ENCODE results near the gene NCKAP5. TPM values are rescaled to one million over a fixed set of nuclear protein-coding genes. Genes with fewer than 3 reads are reported as not detected.

The NCKAP5 gene
- total RNA-seq, 1 donor from 2014 or later = 0.87 TPM

GRCh38 chr2:133157141-133157540 lies 411.1 kb downstream of the NCKAP5 start:
- no peaks in the 10 kb centered on the region for H3K4me1 Mint-ChIP-seq (ENCODE audit: low read depth)
- no peak for DNase-seq (ENCODE audit: low spot score)
- H3K36me3 Mint-ChIP-seq (ENCODE audit: low read depth) = no peaks in the 10 kb centered on the region
- H3K4me3 Mint-ChIP-seq (ENCODE audit: unreplicated experiment) = no peak overlapping the region
- H3K27me3 Mint-ChIP-seq (ENCODE audit: low read depth) = no peaks in the 10 kb centered on the region
- peaks cover 10% of the 10 kb centered on the region for H3K9me3 Mint-ChIP-seq (ENCODE audit: low read depth)
- no peak overlapping the region for H3K27ac Mint-ChIP-seq (ENCODE audit: unreplicated experiment)
- TF ChIP-seq CTCF (IDR thresholded peaks at IDR 0.05) = no peak

GRCh38 chr2:133152801-133153200 lies 415.5 kb downstream of the NCKAP5 start:
- Mint-ChIP-seq H3K4me1 (ENCODE audit: low read depth) (no peaks in the 10 kb centered on the region), H3K9me3 (ENCODE audit: low read depth) (peaks cover 14% of the 10 kb centered on the region), H3K4me3 (ENCODE audit: unreplicated experiment) (no peak overlapping the region), H3K36me3 (ENCODE audit: low read depth) (peaks cover 2% of the 10 kb centered on the region), H3K27ac (ENCODE audit: unreplicated experiment) (no peak overlapping the region), H3K27me3 (ENCODE audit: low read depth) (peaks cover 2% of the 10 kb centered on the region)
- DNase-seq (ENCODE audit: low spot score) = no peak
- no peak for TF ChIP-seq CTCF (IDR thresholded peaks at IDR 0.05)

- Mint-ChIP-seq H3K27me3 (ENCODE audit: low read depth) (peaks cover 4% of the 10 kb centered on the region), H3K4me3 (ENCODE audit: unreplicated experiment) (no peak overlapping the region), H3K36me3 (ENCODE audit: low read depth) (peaks cover 2% of the 10 kb centered on the region), H3K9me3 (ENCODE audit: low read depth) (peaks cover 4% of the 10 kb centered on the region), H3K4me1 (ENCODE audit: low read depth) (no peaks in the 10 kb centered on the region), H3K27ac (ENCODE audit: unreplicated experiment) (no peak overlapping the region)
- TF ChIP-seq CTCF (IDR thresholded peaks at IDR 0.05) = no peak
- no peak for DNase-seq (ENCODE audit: low spot score)
Measured at GRCh38 chr2:133148187-133148586, 420.1 kb downstream of the NCKAP5 start.

- H3K27ac Mint-ChIP-seq (ENCODE audit: unreplicated experiment) = no peak overlapping the region
- no peak for DNase-seq (ENCODE audit: low spot score)
- peaks cover 4% of the 10 kb centered on the region for H3K9me3 Mint-ChIP-seq (ENCODE audit: low read depth)
- H3K27me3 Mint-ChIP-seq (ENCODE audit: low read depth) = peaks cover 4% of the 10 kb centered on the region
- peaks cover 2% of the 10 kb centered on the region for H3K36me3 Mint-ChIP-seq (ENCODE audit: low read depth)
- peak; percentile 34 for TF ChIP-seq CTCF (IDR thresholded peaks at IDR 0.05)
- H3K4me3 Mint-ChIP-seq (ENCODE audit: unreplicated experiment) = no peak overlapping the region
- no peaks in the 10 kb centered on the region for H3K4me1 Mint-ChIP-seq (ENCODE audit: low read depth)
Measured at GRCh38 chr2:133146893-133147292, 421.4 kb downstream of the NCKAP5 start.

- Mint-ChIP-seq H3K27me3 (ENCODE audit: low read depth) (peaks cover 2% of the 10 kb centered on the region), H3K27ac (ENCODE audit: unreplicated experiment) (no peak overlapping the region), H3K4me3 (ENCODE audit: unreplicated experiment) (no peak overlapping the region), H3K4me1 (ENCODE audit: low read depth) (no peaks in the 10 kb centered on the region), H3K36me3 (ENCODE audit: low read depth) (no peaks in the 10 kb centered on the region), H3K9me3 (ENCODE audit: low read depth) (no peaks in the 10 kb centered on the region)
- TF ChIP-seq CTCF (IDR thresholded peaks at IDR 0.05) = no peak
- DNase-seq (ENCODE audit: low spot score) = no peak
Measured at GRCh38 chr2:133143645-133144044, 424.6 kb downstream of the NCKAP5 start.

Data from chondrocyte (in vitro differentiated cells).